ENCODE results near the gene DNAH2. TPM values are rescaled to one million over a fixed set of nuclear protein-coding genes. Genes with fewer than 3 reads are reported as not detected.

Gene DNAH2
- total and polyA plus RNA-seq, 2 of the 4 experiments (the other 2 are of a cell fraction): under 0.01 to 0.02 TPM

DNA sequence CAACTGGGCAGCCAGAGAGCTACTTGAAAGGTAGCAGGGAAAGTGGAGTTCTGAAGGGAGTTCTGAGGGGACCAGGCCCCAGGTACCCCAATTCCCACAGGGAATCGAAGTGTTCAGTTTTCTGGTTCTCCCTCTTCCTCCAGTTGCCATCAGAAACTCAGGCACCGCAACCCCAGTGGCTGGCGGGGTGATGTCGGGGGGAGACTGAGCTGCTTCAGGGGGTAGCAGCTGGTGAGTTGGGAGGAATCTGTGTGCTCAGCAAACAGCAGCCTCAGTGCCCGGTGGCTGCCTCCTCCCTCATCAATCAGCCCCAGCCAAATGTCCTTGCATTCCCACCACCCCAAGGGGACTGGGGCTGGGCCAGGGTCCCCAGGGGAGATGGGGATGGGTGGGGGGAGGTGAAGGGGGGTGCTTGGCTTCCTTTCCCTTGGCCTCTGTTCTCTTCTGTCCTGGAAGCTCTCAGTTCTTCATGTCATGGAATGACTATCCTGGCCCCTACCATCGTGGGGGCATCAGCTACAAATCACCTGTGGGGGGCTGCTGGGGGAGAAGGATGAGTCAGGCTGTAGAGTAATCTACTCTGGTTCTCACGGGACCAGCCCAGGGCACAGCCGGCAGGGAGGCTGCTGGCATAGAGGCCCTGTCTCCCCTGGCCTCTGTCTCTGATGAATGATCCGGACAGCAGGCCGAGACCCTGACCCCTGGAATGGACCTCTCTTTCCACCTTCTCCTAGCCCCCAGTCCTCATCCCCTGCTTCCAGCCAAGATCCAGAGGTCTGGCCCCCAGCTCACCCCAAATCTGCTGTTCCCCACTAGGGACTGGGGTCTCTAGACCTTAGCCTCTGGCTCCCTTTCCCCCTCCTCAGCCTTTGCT is 2.6 kb upstream of the DNAH2 start:
- Histone ChIP-seq H3K4me2 (ENCODE audit: low read depth, low read length) (no peak overlapping the region), H2AK9ac (replicated peaks; ENCODE audit: low read depth, low read length, poor library complexity) (no peak overlapping the region), H3K14ac (replicated peaks; ENCODE audit: low read depth, low read length) (no peak overlapping the region), H4K8ac (ENCODE audit: low read depth in 2 of 2, low read length in 2 of 2) (no peak overlapping the region), H2BK15ac (ENCODE audit: low read depth, low read length) (no peak overlapping the region), H3K18ac (ENCODE audit: low read depth, low read length) (no peak overlapping the region), H2BK120ac (ENCODE audit: low read depth, low read length) (no peak overlapping the region), H3K4me3 (ENCODE audit: insufficient read depth, low read depth, low read length) (no peak overlapping the region), H2AFZ (replicated peaks; ENCODE audit: low read length, poor library complexity) (no peak overlapping the region), H3K4me1 (ENCODE audit: control insufficient read depth, insufficient read depth, low read length) (peaks cover 5% of the 10 kb centered on the region; the same call in 1 of the 2 replicates), H2AK5ac (ENCODE audit: low read depth, low read length) (no peak overlapping the region), H3K27ac (ENCODE audit: insufficient read depth, low read length) (no peak overlapping the region), H2BK5ac (ENCODE audit: low read depth, low read length, poor library complexity, severe bottlenecking) (no peak overlapping the region), H3K9me3 (ENCODE audit: control insufficient read depth, insufficient read depth, low read length) (no peaks in the 10 kb centered on the region), H3K56ac (ENCODE audit: extremely low read depth, insufficient read depth, low read length) (no peak overlapping the region), H3K9me1 (ENCODE audit: insufficient read depth, low read length) (0 out of 2 replicates have a peak, but pooled peaks cover 4% of the 10 kb centered on the region), H3K36me3 (ENCODE audit: control insufficient read depth, insufficient read depth, low read length) (no peaks in the 10 kb centered on the region), H3K27me3 (ENCODE audit: control insufficient read depth, insufficient read depth, low read length) (peaks cover 68% of the 10 kb centered on the region), H4K91ac (ENCODE audit: insufficient read depth, low read depth, low read length) (no peak overlapping the region), H2BK20ac (ENCODE audit: low read depth, low read length) (no peak overlapping the region), H3K4ac (ENCODE audit: low read depth, low read length) (no peak overlapping the region), H3K79me1 (ENCODE audit: low read depth in 1 of 2, low read length in 2 of 2) (no peaks in the 10 kb centered on the region), H4K5ac (ENCODE audit: low read depth, low read length) (no peak overlapping the region), H4K20me1 (ENCODE audit: insufficient read depth, low read length) (no peaks in the 10 kb centered on the region; the same call in 1 of the 2 replicates), H3K23ac (ENCODE audit: low read depth, low read length) (no peak overlapping the region), H3K9ac (ENCODE audit: low read depth, low read length) (no peak overlapping the region)
- dilution Hi-C loops (cut with HindIII; ENCODE audit: low sequenced_read_pairs, unreplicated experiment): no loop called here
- in situ Hi-C loops (cut with MboI; ENCODE audit: low sequenced_read_pairs): no loop called here
- WGBS, 2 experiments (ENCODE audit: extremely low coverage in 2 of 2, insufficient read length in 1 of 2): 60% methylated on average over 2 of the region's 10 CpGs; no CpG with 5 or more reads in 1 of the 2 experiments
- ChIA-PET POLR2A (ENCODE audit: unreplicated experiment) (no interaction called here), CTCF (no interaction called here)
- ATAC-seq (ENCODE audit: low read depth): no peak
- intact Hi-C loops (cut with micrococcal nuclease): no loop called here
- DNase-seq: no peak
- no TSS peak for BruUV-seq (replicated peaks)
- TF ChIP-seq POLR2A (IDR thresholded peaks at IDR 0.05; ENCODE audit: low read depth, low read length) (no peak), MAZ (IDR thresholded peaks at IDR 0.05; ENCODE audit: borderline replicate concordance, low read depth, low read length) (no peak), RFX5 (IDR thresholded peaks at IDR 0.05; ENCODE audit: low read depth, low read length) (no peak), MAFK (IDR thresholded peaks at IDR 0.05; ENCODE audit: low read depth, low read length) (no peak), ELK1 (IDR thresholded peaks at IDR 0.05; ENCODE audit: borderline replicate concordance, low read depth, low read length) (no peak), USF2 (IDR thresholded peaks at IDR 0.05; ENCODE audit: low read depth, low read length) (no peak), RAD21 (IDR thresholded peaks at IDR 0.05; ENCODE audit: low read length) (no peak), CHD1 (IDR thresholded peaks at IDR 0.05; ENCODE audit: low read depth, low read length) (no peak), FOS (IDR thresholded peaks at IDR 0.05; ENCODE audit: low read depth, low read length) (no peak), CEBPB (IDR thresholded peaks at IDR 0.05; ENCODE audit: low read depth, low read length) (no peak), BHLHE40 (IDR thresholded peaks at IDR 0.05; ENCODE audit: low read depth, low read length) (no peak), RCOR1 (IDR thresholded peaks at IDR 0.05; ENCODE audit: insufficient replicate concordance, low read length) (no peak), SMC3 (IDR thresholded peaks at IDR 0.05; ENCODE audit: low read depth, low read length) (no peak), NFE2L2 (IDR thresholded peaks at IDR 0.05; ENCODE audit: low read depth, low read length) (no peak), CTCF (conservative IDR thresholded peaks at IDR 0.05; ENCODE audit: low read depth, low read length) (no peak)
